ENCODE data around the gene RNU7-1. TPM values are rescaled to one million over a fixed set of nuclear protein-coding genes. Genes with fewer than 3 reads are reported as not detected.

RNU7-1 gene
- total and polyA plus RNA-seq, 10 donors = not detected

DNA sequence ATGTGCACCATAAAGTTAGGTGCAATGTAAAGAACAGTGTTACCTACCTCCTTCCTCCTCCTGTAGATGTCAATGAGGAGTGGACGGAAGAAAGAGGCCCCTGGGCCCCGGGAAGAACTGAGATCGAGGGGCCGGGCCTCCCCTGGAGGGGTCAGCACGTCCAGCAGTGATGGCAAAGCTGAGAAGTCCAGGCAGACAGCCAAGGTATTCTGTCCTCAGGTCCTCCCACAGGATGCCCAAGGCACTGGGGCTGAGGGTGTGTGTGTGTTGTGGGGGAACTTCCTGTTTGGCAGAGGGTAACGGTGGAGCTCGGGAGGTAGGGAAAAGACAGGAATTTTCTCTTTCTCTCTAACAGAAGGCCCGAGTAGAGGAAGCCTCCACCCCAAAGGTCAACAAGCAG, 9.5 kb upstream of the RNU7-1 start:
- H3K36me3 ChIP-seq = peaks cover 0 to 42% (median 21%) of the 10 kb centered on the region in 6 donors
- WGBS, 5 donors = 43 to 75% (median 51%) methylated on average over 8 of the region's 8 CpGs
- H3K27ac ChIP-seq = peak overlapping the region; percentile 29 to 98 (median 58)
- no peaks in the 10 kb centered on the region for H3K9me3 ChIP-seq
- TF ChIP-seq POLR2AphosphoS5 (IDR thresholded peaks at IDR 0.05) = peak; percentile 42 to 59 (median 54)
- TF ChIP-seq, protein P1, sequence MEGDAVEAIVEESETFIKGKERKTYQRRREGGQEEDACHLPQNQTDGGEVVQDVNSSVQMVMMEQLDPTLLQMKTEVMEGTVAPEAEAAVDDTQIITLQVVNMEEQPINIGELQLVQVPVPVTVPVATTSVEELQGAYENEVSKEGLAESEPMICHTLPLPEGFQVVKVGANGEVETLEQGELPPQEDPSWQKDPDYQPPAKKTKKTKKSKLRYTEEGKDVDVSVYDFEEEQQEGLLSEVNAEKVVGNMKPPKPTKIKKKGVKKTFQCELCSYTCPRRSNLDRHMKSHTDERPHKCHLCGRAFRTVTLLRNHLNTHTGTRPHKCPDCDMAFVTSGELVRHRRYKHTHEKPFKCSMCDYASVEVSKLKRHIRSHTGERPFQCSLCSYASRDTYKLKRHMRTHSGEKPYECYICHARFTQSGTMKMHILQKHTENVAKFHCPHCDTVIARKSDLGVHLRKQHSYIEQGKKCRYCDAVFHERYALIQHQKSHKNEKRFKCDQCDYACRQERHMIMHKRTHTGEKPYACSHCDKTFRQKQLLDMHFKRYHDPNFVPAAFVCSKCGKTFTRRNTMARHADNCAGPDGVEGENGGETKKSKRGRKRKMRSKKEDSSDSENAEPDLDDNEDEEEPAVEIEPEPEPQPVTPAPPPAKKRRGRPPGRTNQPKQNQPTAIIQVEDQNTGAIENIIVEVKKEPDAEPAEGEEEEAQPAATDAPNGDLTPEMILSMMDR (IDR thresholded peaks at IDR 0.05 in 8 of 11, conservative IDR thresholded peaks at IDR 0.05 in 3 of 11) = no peak
- no peak for TF ChIP-seq POLR2A (IDR thresholded peaks at IDR 0.05)
- peaks cover 35 to 97% (median 77%) of the 10 kb centered on the region in 6 donors for H3K4me1 ChIP-seq
- intact Hi-C loops (cut with DNase I; ENCODE audit: low total_unique reads) = no loop called here
- H3K4me3 ChIP-seq = no peak overlapping the region
- H3K27me3 ChIP-seq (replicated peaks in 1 of 7) = no peaks in the 10 kb centered on the region
- DNase-seq = no peak

GRCh38 chr12:6935371-6936193, 8.0 kb upstream of the RNU7-1 start:
- DNase-seq = no peak
- H3K36me3 ChIP-seq = peaks cover 0 to 51% (median 21%) of the 10 kb centered on the region in 6 donors
- H3K4me1 ChIP-seq = peaks cover 24 to 85% (median 67%) of the 10 kb centered on the region in 6 donors
- H3K9me3 ChIP-seq = no peaks in the 10 kb centered on the region
- 59 to 81% (median 63%) methylated on average over 14 of the region's 14 CpGs for WGBS, 5 donors
- peak overlapping the region in 5 of 8 donors; percentile 54 to 98 (median 95) for H3K27ac ChIP-seq
- no peak overlapping the region for H3K4me3 ChIP-seq
- TF ChIP-seq, protein P1 (IDR thresholded peaks at IDR 0.05 in 8 of 11, conservative IDR thresholded peaks at IDR 0.05 in 3 of 11) = no peak
- TF ChIP-seq POLR2AphosphoS5 (IDR thresholded peaks at IDR 0.05) = no peak
- TF ChIP-seq POLR2A (IDR thresholded peaks at IDR 0.05) = no peak
- no peaks in the 10 kb centered on the region for H3K27me3 ChIP-seq (replicated peaks in 1 of 7)
- intact Hi-C loops (cut with DNase I; ENCODE audit: low total_unique reads) = no loop called here

GRCh38 chr12:6936194-6936635, 7.4 kb upstream of the RNU7-1 start:
- 66 to 85% (median 71%) methylated on average over 3 of the region's 3 CpGs for WGBS, 5 donors
- intact Hi-C loops (cut with DNase I; ENCODE audit: low total_unique reads) = no loop called here
- peaks cover 24 to 80% (median 64%) of the 10 kb centered on the region in 6 donors for H3K4me1 ChIP-seq
- H3K27me3 ChIP-seq (replicated peaks in 1 of 7) = no peaks in the 10 kb centered on the region
- H3K36me3 ChIP-seq = peaks cover 0 to 57% (median 22%) of the 10 kb centered on the region in 6 donors
- no peak for DNase-seq
- peak overlapping the region in 7 of 8 donors; percentile 92 to 98 (median 96) for H3K27ac ChIP-seq
- TF ChIP-seq, protein P1 (IDR thresholded peaks at IDR 0.05 in 8 of 11, conservative IDR thresholded peaks at IDR 0.05 in 3 of 11) = no peak
- TF ChIP-seq POLR2AphosphoS5 (IDR thresholded peaks at IDR 0.05) (no peak), POLR2A (IDR thresholded peaks at IDR 0.05) (no peak)
- H3K9me3 ChIP-seq = no peaks in the 10 kb centered on the region
- peak overlapping the region in 1 of 8 donors; percentile 90 for H3K4me3 ChIP-seq

Data from spleen (tissue), 11 donors.